Activated naive CD4-positive, alpha-beta T cell treated with anti-CD3 and anti-CD28 coated beads for 36 hours (primary cell): ENCODE results near the gene PDPK1. TPM values are rescaled to one million over a fixed set of nuclear protein-coding genes. Genes with fewer than 3 reads are reported as not detected.

Experiments used
- CTCF ChIA-PET: fragments of 350-600 bp; sonication (Branson Sonifier 250); formaldehyde crosslinking; loops from one replicate; lab custom pipeline; 2021; ENCODE audit warnings: antibody characterized with exemption; lab: Charles Lee
- DNase-seq: peaks from one replicate; pipeline ENCODE4 v3.0.0-alpha.2; 2020
- H3K27ac Mint-ChIP-seq: one replicate; pipeline ENCODE4 v1.8.0; 2021; ENCODE audit warnings: mild to moderate bottlenecking, mixed read lengths
- H3K27me3 Mint-ChIP-seq: one replicate; pipeline ENCODE4 v1.8.0; 2021; ENCODE audit warnings: low read depth, mixed read lengths
- H3K36me3 Mint-ChIP-seq: one replicate; pipeline ENCODE4 v1.8.0; 2021; ENCODE audit warnings: low read depth, mixed read lengths
- H3K4me1 Mint-ChIP-seq: one replicate; pipeline ENCODE4 v1.8.0; 2021; ENCODE audit warnings: low read depth, mixed read lengths
- H3K4me3 Mint-ChIP-seq: one replicate; pipeline ENCODE4 v1.8.0; 2021; ENCODE audit warnings: mild to moderate bottlenecking, moderate library complexity, mixed read lengths
- H3K9me3 Mint-ChIP-seq: one replicate; pipeline ENCODE4 v1.8.0; 2021; ENCODE audit warnings: mixed read lengths
- intact Hi-C: fragments of 100-400 bp; cut with micrococcal nuclease; formaldehyde crosslinking; loops from one replicate; pipeline ENCODE4 v1.15.1; 2023
- total RNA-seq, 2 experiments: library from RNA; stranded (reverse); gene quantifications; one replicate each; pipeline ENCODE4 v1.2.3, GENCODE V29; 2021

The PDPK1 gene
- total RNA-seq = 10 to 100 TPM; 26.6 to 27.8 TPM

DNA sequence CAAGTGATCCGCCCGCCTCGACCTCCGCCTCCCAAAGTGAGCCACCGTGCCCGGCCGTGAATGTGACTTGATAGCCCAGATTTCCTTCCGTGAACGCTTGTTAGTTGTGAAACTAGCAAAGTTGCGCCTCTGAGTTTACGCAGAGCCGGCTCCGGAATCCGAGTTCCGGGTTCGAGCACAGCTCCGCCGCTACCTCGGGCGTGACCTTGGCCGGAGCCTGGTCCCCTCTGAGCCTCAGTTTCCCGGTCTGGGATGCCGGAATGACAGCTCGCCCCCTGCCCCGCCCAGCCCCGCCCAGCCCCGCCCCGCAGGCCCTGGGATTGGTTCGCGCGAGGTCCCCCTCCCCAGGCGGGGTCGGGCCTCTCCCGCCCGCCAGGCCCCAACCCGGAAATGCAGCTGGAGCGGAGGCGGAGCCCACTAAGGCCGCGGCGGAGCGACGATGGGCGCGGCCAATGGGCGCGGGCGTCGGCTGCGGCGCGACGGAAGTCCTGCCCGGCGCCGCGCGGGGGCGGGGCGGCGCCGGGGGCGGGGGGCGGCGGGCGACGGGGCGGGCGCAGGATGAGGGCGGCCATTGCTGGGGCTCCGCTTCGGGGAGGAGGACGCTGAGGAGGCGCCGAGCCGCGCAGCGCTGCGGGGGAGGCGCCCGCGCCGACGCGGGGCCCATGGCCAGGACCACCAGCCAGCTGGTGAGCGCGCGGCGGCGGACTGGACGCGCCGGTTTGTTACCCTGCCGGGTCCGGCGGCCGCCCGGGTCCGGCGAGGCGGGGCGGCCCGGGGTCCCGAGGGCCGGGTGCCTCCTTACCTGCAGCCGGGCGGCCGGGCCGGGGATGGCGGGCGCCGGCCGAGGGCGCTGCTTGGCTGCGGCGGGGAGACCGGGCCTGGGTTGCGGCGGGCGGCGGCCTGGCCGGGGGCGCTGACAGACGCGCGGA, at the start of gene PDPK1:
Gene PDPK1 (plus strand): TSS at position 571 of the 929 bp plus-strand sequence. CDS start 92 bp downstream, at position 663.
- CTCF ChIA-PET = interaction anchor here (0.7 kb wide), 1 partner anchor 381 kb away, joined by 3 read pairs; no protein-coding TSS in a partner anchor
- no peaks in the 10 kb centered on the region for H3K27me3 Mint-ChIP-seq
- H3K4me3 Mint-ChIP-seq = peak within 1 kb of the TSS; percentile 78
- H3K4me1 Mint-ChIP-seq = peaks cover 42% of the 10 kb centered on the region
- intact Hi-C loops = loop anchor here (10.0 kb wide), 1 partner anchor 67 kb away; no protein-coding TSS in a partner anchor
- DNase-seq = peak; percentile 94
- peak within 1 kb of the TSS; percentile 81 for H3K27ac Mint-ChIP-seq
- no peaks in the 10 kb centered on the region for H3K36me3 Mint-ChIP-seq
- no peaks in the 10 kb centered on the region for H3K9me3 Mint-ChIP-seq

DNA sequence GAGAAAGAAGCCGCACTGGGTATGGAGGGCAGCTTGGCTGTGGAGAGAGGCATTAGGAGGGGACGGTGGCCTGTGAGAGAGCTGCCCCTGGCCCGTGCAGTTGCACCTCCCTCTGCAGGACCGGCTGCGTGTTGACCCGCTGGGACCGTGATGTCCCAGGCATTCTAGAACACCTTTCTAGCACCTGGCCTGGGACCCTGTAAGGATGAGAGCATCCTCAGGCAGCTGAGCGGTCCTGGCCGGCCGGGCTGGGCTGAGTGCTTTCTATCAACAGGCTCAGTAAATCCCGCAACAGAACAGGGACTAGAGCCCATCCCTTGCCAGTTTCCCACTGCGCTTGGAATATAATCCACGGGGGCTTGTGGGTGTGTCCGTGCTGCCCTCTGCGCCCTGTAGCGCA, 48.2 kb upstream of the PDPK1 start:
- no peaks in the 10 kb centered on the region for H3K9me3 Mint-ChIP-seq
- no peak overlapping the region for H3K27ac Mint-ChIP-seq
- CTCF ChIA-PET = no interaction called here
- H3K4me1 Mint-ChIP-seq = peaks cover 16% of the 10 kb centered on the region
- H3K27me3 Mint-ChIP-seq = no peaks in the 10 kb centered on the region
- peaks cover 1% of the 10 kb centered on the region for H3K36me3 Mint-ChIP-seq
- no peak for DNase-seq
- H3K4me3 Mint-ChIP-seq = no peak overlapping the region
- intact Hi-C loops = loop anchor here (5.0 kb wide), 1 partner anchor 237 kb away; the partner anchor contains the start of gene ECI1

- CTCF ChIA-PET = interaction anchor here (0.7 kb wide), 1 partner anchor 10 kb away, joined by 4 read pairs; no protein-coding TSS in a partner anchor
- H3K27ac Mint-ChIP-seq = no peak overlapping the region
- intact Hi-C loops = no loop called here
These were observed 47.4 kb upstream of the PDPK1 start for GRCh38 chr16:2490190-2491105.

DNA sequence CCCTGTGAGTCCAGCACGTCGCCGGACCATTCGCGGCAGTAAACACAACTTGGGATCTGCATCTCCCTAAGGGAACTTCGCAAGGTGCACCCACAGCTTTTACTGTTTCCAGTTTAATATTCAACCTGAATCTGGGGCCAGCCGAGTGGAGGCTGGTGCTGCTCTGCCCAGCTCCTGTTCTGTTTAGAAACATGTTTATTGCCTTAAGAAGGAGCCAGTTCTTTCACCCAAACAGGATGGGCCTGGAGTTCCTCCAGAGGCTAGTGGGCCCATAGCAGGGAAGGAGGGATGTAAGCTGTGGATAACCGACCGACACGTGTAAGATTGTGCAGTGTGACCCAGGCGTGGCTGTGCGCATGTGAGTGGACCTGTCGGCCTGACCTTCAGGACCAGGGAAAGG, 45.5 kb upstream of the PDPK1 start:
- peaks cover 8% of the 10 kb centered on the region for H3K4me1 Mint-ChIP-seq
- no peak for DNase-seq
- intact Hi-C loops = no loop called here
- CTCF ChIA-PET = no interaction called here
- H3K27me3 Mint-ChIP-seq = no peaks in the 10 kb centered on the region
- no peak overlapping the region for H3K4me3 Mint-ChIP-seq
- no peaks in the 10 kb centered on the region for H3K9me3 Mint-ChIP-seq
- no peak overlapping the region for H3K27ac Mint-ChIP-seq
- no peaks in the 10 kb centered on the region for H3K36me3 Mint-ChIP-seq

More at GRCh38 chr16:2490190-2491105, 47.4 kb upstream of the PDPK1 start:
- Mint-ChIP-seq H3K36me3 (peaks cover 1% of the 10 kb centered on the region), H3K27me3 (no peaks in the 10 kb centered on the region), H3K4me1 (peaks cover 16% of the 10 kb centered on the region), H3K4me3 (no peak overlapping the region), H3K9me3 (no peaks in the 10 kb centered on the region)
- no peak for DNase-seq

- H3K4me1 Mint-ChIP-seq = no peaks in the 10 kb centered on the region
- H3K36me3 Mint-ChIP-seq = peaks cover 2% of the 10 kb centered on the region
- DNase-seq = no peak
- CTCF ChIA-PET = no interaction called here
- H3K27me3 Mint-ChIP-seq = no peaks in the 10 kb centered on the region
- H3K4me3 Mint-ChIP-seq = no peak overlapping the region
- intact Hi-C loops = no loop called here
- no peaks in the 10 kb centered on the region for H3K9me3 Mint-ChIP-seq
- H3K27ac Mint-ChIP-seq = no peak overlapping the region
These were observed 44.2 kb upstream of the PDPK1 start for GRCh38 chr16:2493605-2494004.

GRCh38 chr16:2494616-2495015, 43.2 kb upstream of the PDPK1 start:
- Mint-ChIP-seq H3K27ac (no peak overlapping the region), H3K36me3 (peaks cover 2% of the 10 kb centered on the region)
- intact Hi-C loops = no loop called here

GRCh38 chr16:2495041-2495440, 42.8 kb upstream of the PDPK1 start:
- H3K27ac Mint-ChIP-seq = no peak overlapping the region
- intact Hi-C loops = no loop called here
- CTCF ChIA-PET = no interaction called here
- peaks cover 2% of the 10 kb centered on the region for H3K36me3 Mint-ChIP-seq
- no peak for DNase-seq
- H3K9me3 Mint-ChIP-seq = no peaks in the 10 kb centered on the region
- H3K27me3 Mint-ChIP-seq = no peaks in the 10 kb centered on the region
- H3K4me1 Mint-ChIP-seq = no peaks in the 10 kb centered on the region
- no peak overlapping the region for H3K4me3 Mint-ChIP-seq

More at GRCh38 chr16:2494616-2495015, 43.2 kb upstream of the PDPK1 start:
- H3K27me3 Mint-ChIP-seq = no peaks in the 10 kb centered on the region
- H3K4me3 Mint-ChIP-seq = no peak overlapping the region
- DNase-seq = no peak
- no peaks in the 10 kb centered on the region for H3K4me1 Mint-ChIP-seq
- H3K9me3 Mint-ChIP-seq = no peaks in the 10 kb centered on the region
- CTCF ChIA-PET = no interaction called here

GRCh38 chr16:2496223-2497115, 41.4 kb upstream of the PDPK1 start:
- Mint-ChIP-seq H3K9me3 (no peaks in the 10 kb centered on the region), H3K36me3 (peaks cover 2% of the 10 kb centered on the region), H3K27me3 (no peaks in the 10 kb centered on the region), H3K4me3 (no peak overlapping the region), H3K4me1 (no peaks in the 10 kb centered on the region), H3K27ac (no peak overlapping the region)
- intact Hi-C loops = no loop called here
- DNase-seq = no peak
- CTCF ChIA-PET = interaction anchor here (0.6 kb wide), 1 partner anchor 14 kb away, joined by 3 read pairs; no protein-coding TSS in a partner anchor

- intact Hi-C loops = no loop called here
- no peak for DNase-seq
- H3K9me3 Mint-ChIP-seq = no peaks in the 10 kb centered on the region
- H3K4me3 Mint-ChIP-seq = no peak overlapping the region
- H3K27ac Mint-ChIP-seq = no peak overlapping the region
- CTCF ChIA-PET = interaction anchor here (0.6 kb wide), 1 partner anchor 14 kb away, joined by 3 read pairs; no protein-coding TSS in a partner anchor
- H3K36me3 Mint-ChIP-seq = peaks cover 4% of the 10 kb centered on the region
- peaks cover 2% of the 10 kb centered on the region for H3K4me1 Mint-ChIP-seq
- no peaks in the 10 kb centered on the region for H3K27me3 Mint-ChIP-seq
These were observed 40.6 kb upstream of the PDPK1 start for GRCh38 chr16:2497116-2497630.

GRCh38 chr16:2497695-2498484, 39.9 kb upstream of the PDPK1 start:
- no peak for DNase-seq
- no peaks in the 10 kb centered on the region for H3K27me3 Mint-ChIP-seq
- H3K4me1 Mint-ChIP-seq = peaks cover 2% of the 10 kb centered on the region
- CTCF ChIA-PET = no interaction called here
- no peak overlapping the region for H3K4me3 Mint-ChIP-seq
- no peak overlapping the region for H3K27ac Mint-ChIP-seq
- H3K36me3 Mint-ChIP-seq = peaks cover 4% of the 10 kb centered on the region
- intact Hi-C loops = no loop called here
- H3K9me3 Mint-ChIP-seq = no peaks in the 10 kb centered on the region
